GM12864 (cell line): ENCODE measurements around the gene EXOC6B.

ENCODE experiments used
- DNase-seq: peaks from one replicate; pipeline ENCODE4 v3.0.0-alpha.2; 2011; ENCODE audit warnings: low read depth
- H3K4me3 ChIP-seq: 2 replicates; pipeline ENCODE4 v1.5.1; 2011; ENCODE audit warnings: mild to moderate bottlenecking, low read depth, low read length, control low read depth
- TF ChIP-seq, protein P1 (sequence below): IDR thresholded peaks from 2 replicates; pipeline ENCODE4 v1.5.1; 2011; ENCODE audit warnings: low read depth, mild to moderate bottlenecking, moderate library complexity, low read length, control low read depth, inconsistent platforms; ENCODE audit errors: missing control alignments

EXOC6B gene

DNA sequence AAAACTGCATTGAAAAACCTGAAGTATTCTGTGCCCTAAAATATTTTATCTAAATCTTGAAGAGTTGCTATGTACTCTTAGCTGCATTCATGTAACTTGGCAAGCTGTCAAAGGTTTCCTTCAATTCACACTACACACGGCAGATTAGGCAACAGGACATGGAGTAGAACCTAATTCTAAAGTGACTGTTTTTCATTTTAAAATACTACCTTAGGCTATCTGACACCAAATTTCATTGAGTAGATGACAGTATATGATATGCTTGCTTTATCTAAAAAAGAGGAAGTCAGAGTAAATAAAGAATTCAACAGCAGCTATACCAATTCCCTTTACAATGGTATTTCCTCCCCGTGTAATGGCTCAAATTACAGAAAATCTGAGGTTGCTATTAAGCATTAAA lies 45.4 kb downstream of the EXOC6B start:
- TF ChIP-seq, protein P1, sequence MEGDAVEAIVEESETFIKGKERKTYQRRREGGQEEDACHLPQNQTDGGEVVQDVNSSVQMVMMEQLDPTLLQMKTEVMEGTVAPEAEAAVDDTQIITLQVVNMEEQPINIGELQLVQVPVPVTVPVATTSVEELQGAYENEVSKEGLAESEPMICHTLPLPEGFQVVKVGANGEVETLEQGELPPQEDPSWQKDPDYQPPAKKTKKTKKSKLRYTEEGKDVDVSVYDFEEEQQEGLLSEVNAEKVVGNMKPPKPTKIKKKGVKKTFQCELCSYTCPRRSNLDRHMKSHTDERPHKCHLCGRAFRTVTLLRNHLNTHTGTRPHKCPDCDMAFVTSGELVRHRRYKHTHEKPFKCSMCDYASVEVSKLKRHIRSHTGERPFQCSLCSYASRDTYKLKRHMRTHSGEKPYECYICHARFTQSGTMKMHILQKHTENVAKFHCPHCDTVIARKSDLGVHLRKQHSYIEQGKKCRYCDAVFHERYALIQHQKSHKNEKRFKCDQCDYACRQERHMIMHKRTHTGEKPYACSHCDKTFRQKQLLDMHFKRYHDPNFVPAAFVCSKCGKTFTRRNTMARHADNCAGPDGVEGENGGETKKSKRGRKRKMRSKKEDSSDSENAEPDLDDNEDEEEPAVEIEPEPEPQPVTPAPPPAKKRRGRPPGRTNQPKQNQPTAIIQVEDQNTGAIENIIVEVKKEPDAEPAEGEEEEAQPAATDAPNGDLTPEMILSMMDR = no peak
- no peak for DNase-seq
- no peak overlapping the region for H3K4me3 ChIP-seq

DNA sequence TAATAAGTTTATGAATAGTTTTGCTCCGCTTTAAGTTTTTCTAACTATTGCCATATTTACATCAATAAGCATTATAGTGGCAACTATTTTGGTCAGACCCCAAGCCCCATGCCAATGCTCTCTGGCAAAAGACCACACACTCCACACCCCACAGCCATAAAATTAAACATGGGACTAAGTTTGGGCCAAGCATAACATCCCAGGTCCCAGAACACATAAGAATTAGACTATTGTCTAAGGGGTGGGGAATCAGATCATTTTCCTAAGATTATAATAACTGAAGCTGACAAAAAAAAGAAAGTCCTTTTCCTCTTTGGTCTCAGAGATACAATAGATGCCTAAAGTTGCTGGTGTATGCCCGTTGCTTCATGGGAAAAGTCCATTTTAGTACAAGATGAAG lies 46.3 kb downstream of the EXOC6B start:
- H3K4me3 ChIP-seq = no peak overlapping the region
- TF ChIP-seq, protein P1 = no peak
- DNase-seq = no peak

DNA sequence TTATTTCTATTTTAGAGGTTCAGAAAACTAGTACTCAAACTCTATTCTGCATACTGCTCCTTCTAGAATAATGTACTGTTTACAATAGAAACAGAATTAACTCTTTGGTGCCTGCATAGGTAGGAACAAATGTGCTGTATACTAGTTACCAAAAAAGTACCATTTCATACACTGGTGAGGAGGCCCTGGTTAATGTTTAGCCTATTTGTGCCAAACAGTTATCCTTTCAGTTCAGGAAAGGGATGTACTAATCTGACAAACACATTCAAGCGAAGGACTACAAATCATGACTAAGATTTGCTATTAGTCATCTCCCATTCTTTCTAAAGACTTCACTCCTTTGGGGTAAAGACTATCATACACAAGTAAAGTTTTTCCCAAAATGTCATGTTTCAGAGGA lies 47.4 kb downstream of the EXOC6B start:
- TF ChIP-seq, protein P1 = no peak
- no peak overlapping the region for H3K4me3 ChIP-seq
- DNase-seq = no peak

DNA sequence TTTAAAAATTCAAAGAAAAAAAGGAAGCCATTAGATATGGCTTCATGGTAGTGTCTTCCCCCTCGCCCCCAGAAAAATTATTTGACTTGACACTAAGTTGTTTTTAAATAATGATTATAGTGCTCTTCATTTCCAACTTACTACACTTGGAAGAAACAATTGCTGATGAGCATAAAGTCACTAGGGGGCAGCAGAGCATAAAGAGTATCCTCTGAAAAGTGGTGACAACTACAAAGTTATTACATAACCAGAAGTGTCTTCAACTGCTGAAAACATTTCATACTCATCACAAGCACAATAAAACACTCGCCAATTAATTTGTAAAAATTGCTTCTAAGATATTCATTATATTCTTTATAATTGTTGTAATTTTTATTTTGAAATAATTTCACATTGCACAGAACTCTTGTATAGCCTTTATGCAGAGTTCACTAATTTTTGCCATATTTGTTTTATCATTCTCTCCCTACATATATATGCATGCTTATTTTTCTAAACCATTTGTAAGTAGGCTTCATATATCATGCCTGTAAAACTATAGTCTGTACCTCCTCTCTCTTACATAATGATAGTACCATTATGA lies 54.9 kb downstream of the EXOC6B start:
- peak; percentile 29 for DNase-seq
- H3K4me3 ChIP-seq = no peak overlapping the region
- TF ChIP-seq, protein P1 = peak; percentile 71

DNA sequence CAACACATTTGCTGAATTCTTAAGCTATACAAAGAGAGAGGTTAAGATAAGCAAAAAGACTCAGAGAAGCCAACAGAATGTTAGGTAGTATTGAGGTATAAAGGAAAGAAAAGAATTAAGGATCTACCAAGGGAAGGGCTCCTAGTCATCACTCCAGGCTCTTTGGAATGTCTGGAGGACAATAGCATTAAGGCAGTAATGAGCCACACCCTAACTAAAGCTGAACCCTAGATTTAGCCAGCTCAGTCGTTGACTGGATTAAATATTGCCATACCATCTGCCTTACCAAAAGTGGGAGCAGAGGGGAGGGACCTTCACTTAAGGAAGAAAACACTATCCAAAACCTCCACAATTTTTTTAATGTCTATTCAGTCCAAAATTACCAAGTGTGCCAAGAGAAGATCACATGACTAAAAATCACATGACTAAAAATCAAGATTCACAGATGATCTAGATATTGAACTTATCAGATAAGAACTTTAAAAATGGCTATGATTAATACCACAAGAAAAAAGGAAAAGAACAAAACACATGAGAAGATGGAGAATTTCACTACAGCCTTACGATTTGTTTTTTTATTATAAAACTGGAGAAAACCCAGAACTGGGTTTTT lies 59.7 kb downstream of the EXOC6B start:
- DNase-seq = no peak
- TF ChIP-seq, protein P1 = no peak

DNA sequence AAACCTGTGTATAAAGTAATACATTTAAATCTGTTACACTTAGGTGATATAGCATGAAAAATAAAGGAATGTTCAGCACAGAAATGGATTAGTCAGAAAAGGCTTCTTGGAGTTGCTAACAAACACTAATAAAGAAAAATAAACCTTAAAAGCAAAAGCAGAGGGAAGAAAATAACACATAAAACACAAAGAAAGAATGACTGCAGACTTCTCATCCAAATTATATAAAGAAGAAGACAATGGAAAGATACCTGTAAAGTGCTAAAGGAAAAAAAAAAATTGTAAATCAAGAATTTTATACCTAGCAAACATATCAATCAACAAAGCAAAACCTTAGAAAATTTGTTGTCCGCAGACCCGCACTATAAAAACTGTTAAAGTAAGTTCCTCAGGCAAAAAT lies 63.6 kb downstream of the EXOC6B start:
- no peak for DNase-seq
- TF ChIP-seq, protein P1 = no peak
- H3K4me3 ChIP-seq = no peak overlapping the region

More for the DNA sequence above, 59.7 kb downstream of the EXOC6B start:
- H3K4me3 ChIP-seq = no peak overlapping the region

DNA sequence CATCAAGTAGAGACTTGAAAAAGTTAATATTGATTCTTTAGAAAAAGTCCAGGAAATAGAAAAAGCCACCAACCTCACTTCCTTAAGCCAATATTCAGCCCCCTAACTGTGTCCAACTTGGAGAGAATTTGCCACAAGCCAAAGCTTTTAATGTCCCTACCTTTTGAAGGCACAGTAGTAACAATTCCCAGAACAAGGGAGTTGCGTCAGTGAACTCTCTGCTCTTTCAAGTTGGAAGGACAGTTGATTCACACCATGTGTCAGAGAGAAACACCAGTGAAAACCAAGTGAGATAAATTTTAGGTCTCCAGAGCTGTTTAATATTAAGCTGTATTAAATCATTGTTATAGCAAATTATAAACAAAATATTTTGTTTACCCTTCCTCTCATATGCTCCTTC lies 66.1 kb downstream of the EXOC6B start:
- no peak overlapping the region for H3K4me3 ChIP-seq
- no peak for DNase-seq
- TF ChIP-seq, protein P1 = no peak
